ENCODE data around the gene SEC23A.

SEC23A gene

DNA sequence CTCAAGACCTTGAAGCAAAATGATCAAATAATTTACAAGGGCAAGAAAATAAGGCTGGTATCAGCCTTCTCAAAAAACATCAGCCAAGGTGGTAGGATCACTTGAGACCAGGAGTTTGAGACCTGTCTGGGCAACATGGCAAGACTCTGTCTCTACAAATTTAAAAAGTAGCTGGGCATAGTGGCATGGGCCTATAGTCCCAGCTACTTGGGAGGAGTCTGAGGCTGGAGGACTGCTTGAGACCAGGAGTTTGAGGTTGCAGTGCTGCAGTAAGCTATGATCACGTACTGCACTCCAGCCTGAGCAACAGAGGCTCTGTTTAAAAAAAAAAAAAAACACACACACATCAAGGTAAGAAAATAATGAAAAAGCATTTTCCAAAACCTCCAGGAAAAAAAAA, 22.1 kb downstream of the SEC23A start (continued):
- TF ChIP-seq PRDM2 (tag by site-specific recombination; IDR thresholded peaks at IDR 0.05; ENCODE audit: borderline replicate concordance) (no peak), ZNF660 (tag by site-specific recombination; IDR thresholded peaks at IDR 0.05) (no peak), ZNF239 (tag by site-specific recombination; IDR thresholded peaks at IDR 0.05) (no peak), ZNF610 (tag by site-specific recombination; IDR thresholded peaks at IDR 0.05; ENCODE audit: borderline replicate concordance) (no peak)

- Histone ChIP-seq H3K27ac (ENCODE audit: extremely low read depth, low read depth, low read length) (no peak overlapping the region), H3K4me3 (ENCODE audit: low read depth, low read length) (no peak overlapping the region), H3K9me3 (ENCODE audit: control insufficient read depth, insufficient read depth, low read depth, low read length) (no peaks in the 10 kb centered on the region), H3K4me1 (ENCODE audit: control insufficient read depth, insufficient read depth, low read length) (no peaks in the 10 kb centered on the region), H3K36me3 (ENCODE audit: control insufficient read depth in 2 of 2, insufficient read depth in 1 of 2, low read length in 2 of 2) (peaks cover 43 to 63% of the 10 kb centered on the region in 2 experiments)
- ChIA-PET POLR2A (no interaction called here), CTCF (no interaction called here)
- TF ChIP-seq, protein P1, sequence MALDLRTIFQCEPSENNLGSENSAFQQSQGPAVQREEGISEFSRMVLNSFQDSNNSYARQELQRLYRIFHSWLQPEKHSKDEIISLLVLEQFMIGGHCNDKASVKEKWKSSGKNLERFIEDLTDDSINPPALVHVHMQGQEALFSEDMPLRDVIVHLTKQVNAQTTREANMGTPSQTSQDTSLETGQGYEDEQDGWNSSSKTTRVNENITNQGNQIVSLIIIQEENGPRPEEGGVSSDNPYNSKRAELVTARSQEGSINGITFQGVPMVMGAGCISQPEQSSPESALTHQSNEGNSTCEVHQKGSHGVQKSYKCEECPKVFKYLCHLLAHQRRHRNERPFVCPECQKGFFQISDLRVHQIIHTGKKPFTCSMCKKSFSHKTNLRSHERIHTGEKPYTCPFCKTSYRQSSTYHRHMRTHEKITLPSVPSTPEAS (tag by site-specific recombination; IDR thresholded peaks at IDR 0.05): no peak
- TF ChIP-seq ZNF777 (tag by site-specific recombination; IDR thresholded peaks at IDR 0.05; ENCODE audit: borderline replicate concordance) (no peak), ZBTB7A (tag by site-specific recombination; IDR thresholded peaks at IDR 0.05; ENCODE audit: low read depth) (no peak), ZNF626 (tag by site-specific recombination; IDR thresholded peaks at IDR 0.05) (no peak), ZNF580 (tag by site-specific recombination; IDR thresholded peaks at IDR 0.05) (no peak), GLIS2 (tag by site-specific recombination; IDR thresholded peaks at IDR 0.05) (no peak), WT1 (tag by site-specific recombination; IDR thresholded peaks at IDR 0.05) (no peak), ZNF146 (tag by site-specific recombination; IDR thresholded peaks at IDR 0.05) (no peak), ZNF768 (tag by site-specific recombination; IDR thresholded peaks at IDR 0.05) (no peak), TSHZ1 (tag by site-specific recombination; IDR thresholded peaks at IDR 0.05; ENCODE audit: borderline replicate concordance) (no peak), ZNF174 (tag by site-specific recombination; IDR thresholded peaks at IDR 0.05) (no peak), TCF7L2 (IDR thresholded peaks at IDR 0.05; ENCODE audit: borderline replicate concordance, low read depth, low read length) (no peak), SETDB1 (IDR thresholded peaks at IDR 0.05; ENCODE audit: insufficient read length, low read length) (no peak), ZBTB1 (tag by site-specific recombination; IDR thresholded peaks at IDR 0.05) (no peak), KLF9 (tag by site-specific recombination; IDR thresholded peaks at IDR 0.05; ENCODE audit: low read depth) (no peak), ZNF23 (tag by site-specific recombination; IDR thresholded peaks at IDR 0.05; ENCODE audit: borderline replicate concordance) (no peak), ZNF350 (tag by site-specific recombination; IDR thresholded peaks at IDR 0.05) (no peak)
- TF ChIP-seq, protein P2, sequence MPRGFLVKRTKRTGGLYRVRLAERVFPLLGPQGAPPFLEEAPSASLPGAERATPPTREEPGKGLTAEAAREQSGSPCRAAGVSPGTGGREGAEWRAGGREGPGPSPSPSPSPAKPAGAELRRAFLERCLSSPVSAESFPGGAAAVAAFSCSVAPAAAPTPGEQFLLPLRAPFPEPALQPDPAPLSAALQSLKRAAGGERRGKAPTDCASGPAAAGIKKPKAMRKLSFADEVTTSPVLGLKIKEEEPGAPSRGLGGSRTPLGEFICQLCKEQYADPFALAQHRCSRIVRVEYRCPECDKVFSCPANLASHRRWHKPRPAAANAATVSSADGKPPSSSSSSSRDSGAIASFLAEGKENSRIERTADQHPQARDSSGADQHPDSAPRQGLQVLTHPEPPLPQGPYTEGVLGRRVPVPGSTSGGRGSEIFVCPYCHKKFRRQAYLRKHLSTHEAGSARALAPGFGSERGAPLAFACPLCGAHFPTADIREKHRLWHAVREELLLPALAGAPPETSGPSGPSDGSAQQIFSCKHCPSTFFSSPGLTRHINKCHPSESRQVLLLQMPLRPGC (tag by site-specific recombination; IDR thresholded peaks at IDR 0.05): no peak
Observed at GRCh38 chr14:39071096-39071495, 31.9 kb downstream of the SEC23A start.

Measured in HEK293 (cell line).